OCI-LY7 (cell line): ENCODE results near the gene AHSG. TPM values are rescaled to one million over a fixed set of nuclear protein-coding genes. Genes with fewer than 3 reads are reported as not detected.
A peak's percentile ranks its signal among the peaks of the same experiment; 100 is the strongest.

Source experiments
- BruUV-seq: library from RNA; stranded (reverse); fragments of 400-500 nt; replicated peaks from 2 replicates; lab custom pipeline; 2021; lab: Mats Ljungman, UMichigan
- CTCF ChIA-PET: fragments of 300-600 bp; sonication (Branson Sonifier 250); formaldehyde crosslinking; loops from one replicate; lab custom pipeline; 2022; ENCODE audit warnings: antibody characterized with exemption; ENCODE audit not compliant: unreplicated experiment; lab: Charles Lee
- POLR2A ChIA-PET: fragments of 300-600 bp; sonication (Branson Sonifier 250); formaldehyde crosslinking; loops from one replicate; lab custom pipeline; 2022; ENCODE audit warnings: antibody characterized with exemption; lab: Charles Lee
- DNase-seq: peaks from one replicate; pipeline ENCODE4 v3.0.0-alpha.2; 2015; ENCODE audit warnings: low spot score
- H2AFZ ChIP-seq: fragments of 200-600 bp; sonication (generic), shearing (Covaris generic); 2 replicates; pipeline ENCODE4 v1.6.1; 2014; ENCODE audit warnings: mild to moderate bottlenecking, antibody characterized with exemption, low read length, moderate library complexity
- H3K27ac ChIP-seq: fragments of 200-600 bp; sonication (generic); 2 replicates; pipeline ENCODE4 v1.5.1; 2014; ENCODE audit warnings: mixed run types, low read depth, mild to moderate bottlenecking, moderate library complexity, low read length, inconsistent platforms; ENCODE audit not compliant: poor library complexity, severe bottlenecking
- H3K36me3 ChIP-seq: fragments of 200-600 bp; sonication (generic); 2 replicates; pipeline ENCODE4 v1.6.1; 2014; ENCODE audit warnings: mild to moderate bottlenecking, antibody characterized with exemption, low read length, moderate library complexity, mixed read lengths; ENCODE audit not compliant: insufficient read depth
- H3K4me1 ChIP-seq: fragments of 200-600 bp; sonication (generic); 2 replicates; pipeline ENCODE4 v1.5.1; 2014; ENCODE audit warnings: mild to moderate bottlenecking, low read length; ENCODE audit not compliant: insufficient read depth, poor library complexity, severe bottlenecking
- H3K4me2 ChIP-seq: fragments of 200-600 bp; sonication (generic); 2 replicates; pipeline ENCODE4 v1.6.1; 2014; ENCODE audit warnings: mild to moderate bottlenecking, low read length
- H3K4me3 ChIP-seq: fragments of 200-600 bp; sonication (generic); 2 replicates; pipeline ENCODE4 v1.5.1; 2014; ENCODE audit warnings: mild to moderate bottlenecking, low read depth, low read length; ENCODE audit not compliant: poor library complexity, severe bottlenecking
- H3K79me2 ChIP-seq: fragments of 200-600 bp; sonication (generic); 2 replicates; pipeline ENCODE4 v1.6.1; 2016; ENCODE audit warnings: low read depth, mild to moderate bottlenecking, low read length, moderate library complexity, mixed read lengths; ENCODE audit not compliant: insufficient read depth
- H3K9me2 ChIP-seq: fragments of 200-600 bp; sonication (generic); 2 replicates; pipeline ENCODE4 v1.6.1; 2016; ENCODE audit warnings: mild to moderate bottlenecking, low read length, mixed read lengths; ENCODE audit not compliant: insufficient read depth
- H3K9me3 ChIP-seq: fragments of 200-600 bp; sonication (generic); 2 replicates; pipeline ENCODE4 v1.6.1; 2014; ENCODE audit warnings: mild to moderate bottlenecking, mixed run types, low read length, mixed read lengths
- H4K20me1 ChIP-seq: fragments of 200-600 bp; sonication (generic); 2 replicates; pipeline ENCODE4 v1.6.1; 2014; ENCODE audit warnings: mild to moderate bottlenecking, antibody characterized with exemption, low read length, moderate library complexity, mixed read lengths; ENCODE audit not compliant: insufficient read depth
- EZH2phosphoT487 ChIP-seq: fragments of 200-600 bp; sonication (generic); IDR thresholded peaks from 2 replicates; pipeline ENCODE4 v1.6.1; 2018; ENCODE audit warnings: low read depth, borderline replicate concordance, mild to moderate bottlenecking, mixed run types, antibody characterized with exemption, low read length, moderate library complexity, mixed read lengths
- intact Hi-C: fragments of 100-400 bp; cut with micrococcal nuclease; formaldehyde crosslinking; loops from one replicate; pipeline ENCODE4 v1.10.0; 2022; ENCODE audit not compliant: unreplicated experiment
- total RNA-seq, 2 experiments: library from RNA; depleted of rRNA in 1 of 2; stranded (reverse); fragments of >200 nt in 1 of 2; shearing (Covaris generic) in 1 of 2; gene quantifications; 2 replicates each; pipeline ENCODE4 v1.2.3, GENCODE V29; 2014 to 2022
- TF ChIP-seq, protein P1 (sequence below): fragments of 200-600 bp; sonication (generic); conservative IDR thresholded peaks from 2 replicates; pipeline ENCODE4 v1.5.1; 2014; ENCODE audit warnings: mild to moderate bottlenecking, antibody characterized with exemption, low read length, moderate library complexity, mixed read lengths

AHSG gene
- total RNA-seq, 2 experiments from 2014 or later, result not detected

DNA sequence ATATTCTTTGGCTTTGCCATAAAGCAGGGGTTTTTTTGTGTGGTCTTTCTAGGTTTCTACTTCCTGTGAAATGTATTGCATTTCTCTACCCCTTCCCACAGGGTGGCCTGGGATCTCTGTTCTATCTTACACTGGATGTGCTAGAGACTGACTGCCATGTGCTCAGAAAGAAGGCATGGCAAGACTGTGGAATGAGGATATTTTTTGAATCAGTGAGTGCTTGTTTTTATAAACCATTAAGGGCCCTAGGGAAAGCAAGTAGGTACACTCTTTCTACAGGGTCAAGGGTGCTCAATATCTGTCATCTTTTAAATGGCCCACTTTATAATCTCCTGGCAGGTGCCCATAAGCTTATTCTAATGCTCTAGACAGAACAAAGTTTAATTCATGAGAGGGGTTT lies 28.1 kb downstream of the AHSG start:
- Histone ChIP-seq H3K4me2 (no peak overlapping the region), H3K4me1 (peaks cover 22% of the 10 kb centered on the region), H3K9me2 (no peaks in the 10 kb centered on the region), H2AFZ (no peak overlapping the region), H3K27ac (no peak overlapping the region), H4K20me1 (no peaks in the 10 kb centered on the region), H3K79me2 (no peaks in the 10 kb centered on the region), H3K4me3 (no peak overlapping the region), H3K9me3 (peaks cover 7% of the 10 kb centered on the region; the same call in 1 of the 2 replicates), H3K36me3 (no peaks in the 10 kb centered on the region)
- CTCF ChIA-PET, result no interaction called here
- intact Hi-C loops, result no loop called here
- BruUV-seq, result no TSS peak
- no peak for TF ChIP-seq EZH2phosphoT487
- TF ChIP-seq, protein P1, sequence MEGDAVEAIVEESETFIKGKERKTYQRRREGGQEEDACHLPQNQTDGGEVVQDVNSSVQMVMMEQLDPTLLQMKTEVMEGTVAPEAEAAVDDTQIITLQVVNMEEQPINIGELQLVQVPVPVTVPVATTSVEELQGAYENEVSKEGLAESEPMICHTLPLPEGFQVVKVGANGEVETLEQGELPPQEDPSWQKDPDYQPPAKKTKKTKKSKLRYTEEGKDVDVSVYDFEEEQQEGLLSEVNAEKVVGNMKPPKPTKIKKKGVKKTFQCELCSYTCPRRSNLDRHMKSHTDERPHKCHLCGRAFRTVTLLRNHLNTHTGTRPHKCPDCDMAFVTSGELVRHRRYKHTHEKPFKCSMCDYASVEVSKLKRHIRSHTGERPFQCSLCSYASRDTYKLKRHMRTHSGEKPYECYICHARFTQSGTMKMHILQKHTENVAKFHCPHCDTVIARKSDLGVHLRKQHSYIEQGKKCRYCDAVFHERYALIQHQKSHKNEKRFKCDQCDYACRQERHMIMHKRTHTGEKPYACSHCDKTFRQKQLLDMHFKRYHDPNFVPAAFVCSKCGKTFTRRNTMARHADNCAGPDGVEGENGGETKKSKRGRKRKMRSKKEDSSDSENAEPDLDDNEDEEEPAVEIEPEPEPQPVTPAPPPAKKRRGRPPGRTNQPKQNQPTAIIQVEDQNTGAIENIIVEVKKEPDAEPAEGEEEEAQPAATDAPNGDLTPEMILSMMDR, result no peak
- POLR2A ChIA-PET, result interaction anchor here (0.5 to 1.2 kb wide), 2 partner anchors 9 to 151 kb away, joined by 3 to 4 read pairs; no protein-coding TSS in a partner anchor
- no peak for DNase-seq

DNA sequence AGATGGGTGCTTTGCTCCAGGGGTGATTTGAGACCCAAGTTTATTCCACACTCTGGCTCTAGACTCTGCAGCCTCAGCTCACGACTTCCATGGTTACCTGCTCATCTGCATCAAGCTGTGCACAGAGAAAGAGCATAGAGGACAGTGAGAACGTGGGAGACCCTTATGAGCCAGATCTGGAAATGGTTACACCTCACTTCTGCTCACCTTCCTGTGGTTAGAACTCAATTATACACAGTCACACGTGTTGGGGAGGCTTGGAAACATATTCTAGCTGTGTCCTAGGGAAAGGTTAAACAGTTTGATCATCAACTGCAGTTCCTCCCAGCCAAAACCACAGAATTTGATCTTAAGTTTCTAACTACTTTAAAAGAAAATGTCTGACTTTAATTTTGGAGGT lies 29.2 kb downstream of the AHSG start:
- no peak for DNase-seq
- TF ChIP-seq EZH2phosphoT487, result no peak
- TF ChIP-seq, protein P1, result no peak
- Histone ChIP-seq H3K9me2 (no peaks in the 10 kb centered on the region), H3K79me2 (no peaks in the 10 kb centered on the region), H3K4me3 (no peak overlapping the region), H4K20me1 (no peaks in the 10 kb centered on the region), H3K4me1 (peaks cover 22% of the 10 kb centered on the region), H3K27ac (no peak overlapping the region), H3K36me3 (no peaks in the 10 kb centered on the region), H3K9me3 (peaks cover 7% of the 10 kb centered on the region; the same call in 1 of the 2 replicates), H2AFZ (peak overlapping the region; percentile 48; the same call in 1 of the 2 replicates), H3K4me2 (peak overlapping the region; percentile 7; the same call in 1 of the 2 replicates)
- ChIA-PET POLR2A (interaction anchor here (0.7 kb wide), 2 partner anchors 16 to 64 kb away, joined by 3 read pairs; no protein-coding TSS in a partner anchor), CTCF (interaction anchor here (0.7 kb wide), 1 partner anchor 13 kb away, joined by 3 read pairs; no protein-coding TSS in a partner anchor)
- BruUV-seq, result no TSS peak
- intact Hi-C loops, result no loop called here

DNA sequence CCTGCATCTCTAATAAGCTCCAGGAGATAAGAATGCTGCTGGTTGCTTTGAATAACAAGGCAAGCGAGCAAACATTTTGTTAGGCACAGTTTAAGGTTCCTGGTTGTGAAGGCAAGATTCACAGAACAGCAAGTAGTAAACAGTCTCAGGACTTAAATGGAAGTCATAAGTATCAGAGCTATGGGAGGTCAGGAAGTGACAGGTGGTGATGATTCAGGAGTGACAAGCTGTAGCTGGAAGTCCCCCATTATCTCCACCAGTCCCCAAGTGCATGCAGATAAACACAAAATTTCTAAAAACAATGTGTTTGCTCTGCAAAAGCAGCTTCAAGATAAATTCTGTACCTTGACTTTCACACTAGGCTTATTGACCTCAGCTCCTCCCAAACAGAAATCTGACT lies 30.6 kb downstream of the AHSG start:
- peak overlapping the region; percentile 18; the same call in 1 of the 2 replicates for H3K4me2 ChIP-seq
- no peaks in the 10 kb centered on the region for H4K20me1 ChIP-seq
- no peaks in the 10 kb centered on the region for H3K9me2 ChIP-seq
- H3K79me2 ChIP-seq, result no peaks in the 10 kb centered on the region
- no TSS peak for BruUV-seq
- H3K4me1 ChIP-seq, result peaks cover 22% of the 10 kb centered on the region
- peak overlapping the region; percentile 48; the same call in 1 of the 2 replicates for H2AFZ ChIP-seq
- TF ChIP-seq, protein P1, result no peak
- TF ChIP-seq EZH2phosphoT487, result no peak
- peak; percentile 33 for DNase-seq
- H3K27ac ChIP-seq, result no peak overlapping the region
- ChIA-PET POLR2A (interaction anchor here (0.6 to 1.6 kb wide), 5 partner anchors 9 to 421 kb away, joined by 3 to 5 read pairs (median 4); no protein-coding TSS in a partner anchor), CTCF (interaction anchor here (1.4 kb wide), 1 partner anchor 11 kb away, joined by 3 read pairs; no protein-coding TSS in a partner anchor)
- intact Hi-C loops, result no loop called here
- H3K4me3 ChIP-seq, result no peak overlapping the region
- no peaks in the 10 kb centered on the region for H3K36me3 ChIP-seq
- H3K9me3 ChIP-seq, result peaks cover 7% of the 10 kb centered on the region; the same call in 1 of the 2 replicates
